K562 (cell line): ENCODE measurements around the gene ELP5. TPM values are rescaled to one million over a fixed set of nuclear protein-coding genes. Genes with fewer than 3 reads are reported as not detected.
A peak's percentile ranks its signal among the peaks of the same experiment; 100 is the strongest.

Experiments
- ATAC-seq: fragments of 200-7000 bp; cut with Tn5 transposase; 3 replicates; pipeline ENCODE4 v1.9.1; 2020; ENCODE audit warnings: moderate library complexity
- BruUV-seq: library from RNA; stranded (reverse); fragments of 400-500 nt; replicated peaks from 2 replicates; lab custom pipeline; 2021; lab: Mats Ljungman, UMichigan
- CTCF ChIA-PET: fragments of 300-600 bp; formaldehyde crosslinking; extraction: SDS; loops from one replicate; lab custom pipeline; 2021; ENCODE audit warnings: low intra/inter-chr PET ratio; lab: Yijun Ruan, JAX
- POLR2A ChIA-PET: fragments of 300-600, 350-650 bp; sonication (Branson Sonifier 250); formaldehyde crosslinking; extraction: SDS; loops from one replicate; lab custom pipeline; 2021; ENCODE audit warnings: antibody characterized with exemption, inconsistent platforms; lab: Yijun Ruan, JAX
- DNase-seq, 4 experiments: peaks; one replicate each; pipeline versions ENCODE4 v3.0.0 to v3.0.0-alpha.2; 2011 to 2018; ENCODE audit warnings: low spot score in 3 of 4, mixed read lengths in 3 of 4; ENCODE audit errors: extremely low read depth in 1 of 4
- FAIRE-seq: peaks from 2 replicates; lab custom pipeline; 2011; peaks lifted over from hg19 to GRCh38; lab: Jason Lieb, UNC
- H2AFZ ChIP-seq: 2 replicates; pipeline ENCODE4 v1.6.0; 2011; ENCODE audit warnings: low read depth, low read length, control low read depth, inconsistent platforms
- H3K27ac ChIP-seq: fragments of 200-600 bp; 3 replicates; pipeline ENCODE4 v1.8.0; 2011; ENCODE audit warnings: low read depth, mild to moderate bottlenecking, control low read depth, inconsistent platforms, low read length, moderate library complexity, mixed read lengths; ENCODE audit errors: extremely low read depth
- H3K27me3 ChIP-seq, 2 experiments: fragments of 300-600 bp in 1 of 2; 2 replicates in 1 of 2; 3 replicates in 1 of 2; pipeline versions ENCODE4 v1.6.0 to v1.8.0; 2011; ENCODE audit warnings: inconsistent platforms in 2 of 2, low read length in 2 of 2, mild to moderate bottlenecking in 1 of 2, mixed read lengths in 1 of 2, moderate library complexity in 1 of 2; ENCODE audit not compliant: control insufficient read depth in 2 of 2, insufficient read depth in 2 of 2
- H3K36me3 ChIP-seq: fragments of 300-600 bp; 3 replicates; pipeline ENCODE4 v1.8.0; 2011; ENCODE audit warnings: mild to moderate bottlenecking, low read length, inconsistent platforms; ENCODE audit not compliant: control insufficient read depth, insufficient read depth
- H3K4me1 ChIP-seq, 2 experiments: fragments of 200-600 bp in 1 of 2; replicated peaks in 1 of 2; 2 replicates in 1 of 2; 3 replicates in 1 of 2; pipeline versions ENCODE4 v1.5.1 to v1.8.0; 2011; ENCODE audit warnings: inconsistent platforms in 2 of 2, low read length in 2 of 2, mild to moderate bottlenecking in 1 of 2, mixed read lengths in 1 of 2, moderate library complexity in 1 of 2; ENCODE audit not compliant: control insufficient read depth in 2 of 2, insufficient read depth in 2 of 2
- H3K4me2 ChIP-seq: 2 replicates; pipeline ENCODE4 v1.6.1; 2011; ENCODE audit warnings: low read length, control low read depth, inconsistent platforms, mixed read lengths; ENCODE audit not compliant: insufficient read depth
- H3K4me3 ChIP-seq: fragments of 200-600 bp; sonication (generic), shearing (Covaris generic); 2 replicates; pipeline ENCODE4 v1.5.1; 2016; ENCODE audit warnings: control low read depth, inconsistent platforms
- H3K79me2 ChIP-seq: fragments of 200-600 bp; 3 replicates; pipeline ENCODE4 v1.8.0; 2011; ENCODE audit warnings: low read length, inconsistent platforms; ENCODE audit not compliant: control insufficient read depth, insufficient read depth
- H3K9ac ChIP-seq, 2 experiments: 2 replicates each; pipeline versions ENCODE4 v1.6.0 to v1.6.1; 2011; ENCODE audit warnings: low read depth in 2 of 2, low read length in 2 of 2, control low read depth in 1 of 2, inconsistent platforms in 1 of 2, mild to moderate bottlenecking in 1 of 2, mixed read lengths in 1 of 2; ENCODE audit not compliant: insufficient read depth in 1 of 2
- H3K9me1 ChIP-seq: one replicate; pipeline ENCODE4 v1.6.0; 2011; ENCODE audit warnings: inconsistent platforms, mild to moderate bottlenecking, low read length, moderate library complexity; ENCODE audit not compliant: control insufficient read depth, insufficient read depth
- H3K9me3 ChIP-seq: replicated peaks from 2 replicates; pipeline ENCODE4 v1.5.1; 2011; ENCODE audit warnings: low read depth, low read length, inconsistent platforms; ENCODE audit not compliant: control insufficient read depth, insufficient read depth
- H4K20me1 ChIP-seq: replicated peaks from 2 replicates; pipeline ENCODE4 v1.6.1; 2011; ENCODE audit warnings: low read length, inconsistent platforms, mixed read lengths; ENCODE audit not compliant: control insufficient read depth, insufficient read depth
- CHD2 ChIP-seq: IDR thresholded peaks from 2 replicates; pipeline ENCODE4 v1.6.1; 2011; ENCODE audit warnings: low read depth, low read length
- ID3 ChIP-seq, 2 experiments: fragments of 250-450 bp in 1 of 2; fragments of 450-650 bp in 1 of 2; sonication (Bioruptor Pico) in 1 of 2; IDR thresholded peaks; 2 replicates each; pipeline versions ENCODE4 v1.6.1 to v1.8.0; 2016 to 2021; ENCODE audit warnings: mild to moderate bottlenecking in 2 of 2, moderate library complexity in 2 of 2, missing compliant biosample characterization in 1 of 2, missing genetic modification characterization in 1 of 2
- MTA3 ChIP-seq: fragments of 450-650 bp; formaldehyde crosslinking; IDR thresholded peaks from 2 replicates; pipeline ENCODE4 v1.6.1; 2017; ENCODE audit warnings: mild to moderate bottlenecking, borderline replicate concordance
- NFIC ChIP-seq: fragments of 450-650 bp; IDR thresholded peaks from 2 replicates; pipeline ENCODE4 v1.6.1; 2017; ENCODE audit warnings: mild to moderate bottlenecking, inconsistent platforms
- PHF8 ChIP-seq: fragments of 200-600 bp; sonication (generic); IDR thresholded peaks from 2 replicates; pipeline ENCODE4 v1.6.1; 2012; ENCODE audit warnings: mixed run types, mild to moderate bottlenecking, inconsistent platforms, low read length, moderate library complexity, borderline replicate concordance
- TAF7 ChIP-seq: fragments of 450-650 bp; IDR thresholded peaks from 2 replicates; pipeline ENCODE4 v1.6.1; 2016; ENCODE audit warnings: missing genetic modification characterization, missing compliant biosample characterization
- ZNF24 ChIP-seq: fragments of 450-650 bp; IDR thresholded peaks from 2 replicates; pipeline ENCODE4 v1.6.1; 2016
- ZNF263 ChIP-seq: sonication (generic); formaldehyde crosslinking; IDR thresholded peaks from 2 replicates; pipeline ENCODE4 v1.8.0; 2022; ENCODE audit warnings: mild to moderate bottlenecking, missing genetic modification reagents, borderline replicate concordance
- WGBS: fragments of 100-300 bp; shearing (Covaris generic); methylation state at CpG from one replicate; pipeline ENCODE4 v1.1.6; 2016; ENCODE audit warnings: low coverage, mixed read lengths; ENCODE audit not compliant: insufficient coverage; ENCODE audit errors: missing lambda C conversion rate; 5-methylcytosine and 5-hydroxymethylcytosine counted together
- in situ Hi-C: fragments of 300-500 bp; cut with MboI; formaldehyde crosslinking; loops from 4 replicates; pipeline ENCODE4 v1.15.0; 2018; ENCODE audit warnings: inconsistent platforms, mixed read lengths
- intact Hi-C: fragments of 100-400 bp; cut with micrococcal nuclease; formaldehyde crosslinking; loops from 2 replicates; pipeline ENCODE4 v1.14.2; 2022
- polyA plus RNA-seq, 8 experiments: library from polyadenylated mRNA; depleted of rRNA in 4 of 8; stranded (reverse) in 5 of 8; unstranded in 3 of 8; fragments of >200 nt; fragmentation: Nextera tagmentation in 2 of 8; fragmentation: Illumina TruSeq in 1 of 8; extraction: Ambion mirVana in 2 of 8; extraction: Trizol in 1 of 8; gene quantifications; 2 replicates each; pipeline versions ENCODE4 v1.2.1 to v1.2.3, GENCODE V29; 2011 to 2014; ENCODE audit warnings: inconsistent platforms in 1 of 8, missing spikeins in 1 of 8
- total RNA-seq, 7 experiments: library from RNA; depleted of rRNA in 6 of 7; stranded (reverse); fragments of >200 nt in 6 of 7; fragmentation: Illumina TruSeq in 2 of 7; extraction: Trizol in 2 of 7; gene quantifications; 2 replicates each; pipeline versions ENCODE4 v1.2.1 to v1.2.3, GENCODE V29; 2011 to 2021; ENCODE audit warnings: low replicate concordance in 1 of 7
- TF ChIP-seq, protein P1 (sequence below), 2 experiments: fragments of 450-650 bp in 1 of 2; sonication (generic) in 1 of 2; formaldehyde crosslinking in 1 of 2; IDR thresholded peaks; 2 replicates each; pipeline versions ENCODE4 v1.7.1 to v1.9.0; 2016 to 2022; ENCODE audit warnings: inconsistent platforms in 1 of 2, mild to moderate bottlenecking in 1 of 2, missing genetic modification reagents in 1 of 2

Gene ELP5
- total and polyA plus RNA-seq, 9 of the 15 experiments (the other 6 are each of a cell fraction or from before 2014, with no cell fraction given) = 25.7 to 77.9 (median 52.9) TPM

DNA sequence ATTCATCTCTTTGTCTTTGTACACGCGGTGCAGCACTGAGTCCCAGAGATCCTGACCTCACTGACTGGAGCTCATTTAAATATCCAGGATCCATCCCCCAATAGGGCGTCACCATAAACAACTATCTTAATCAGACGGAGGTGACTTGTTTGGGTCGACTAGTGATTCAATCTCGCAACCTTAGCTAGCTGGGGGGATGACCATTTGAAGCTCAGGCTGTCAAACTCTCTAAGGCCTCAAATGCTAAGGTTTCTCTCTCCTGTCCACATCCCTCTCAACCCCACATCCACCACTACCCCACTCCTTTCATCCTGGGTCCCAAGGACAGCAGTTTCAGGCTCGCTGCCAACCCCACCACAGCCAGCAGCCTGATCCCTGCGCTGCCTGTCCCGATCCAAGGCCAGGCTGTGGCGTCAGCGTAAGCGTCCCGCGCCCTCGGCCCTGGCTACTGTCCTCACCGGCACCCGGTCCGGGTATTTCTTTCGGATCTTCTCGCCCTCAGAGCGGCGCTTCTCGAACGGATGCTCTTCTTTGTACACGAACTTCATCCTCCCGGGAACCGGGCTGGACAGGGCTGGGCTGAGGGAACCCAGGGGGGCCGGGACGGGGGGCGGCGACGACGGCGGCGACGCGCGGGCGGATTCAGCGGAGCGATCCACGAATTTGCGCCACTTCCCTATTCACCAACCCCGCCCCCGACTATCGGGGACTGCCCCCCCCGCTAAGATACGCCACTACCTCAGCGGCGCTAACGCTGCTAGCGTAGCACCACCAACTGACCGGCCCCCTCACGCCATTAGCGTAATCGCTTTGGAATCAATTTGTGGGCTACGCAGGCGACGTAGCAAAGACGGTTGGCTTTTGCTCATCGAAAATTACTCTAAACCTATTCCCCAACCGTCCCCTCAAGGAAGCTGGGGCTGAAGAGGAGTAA is 10.0 kb upstream of the ELP5 start, which contains the start of gene GABARAP:
GABARAP (minus strand) TSS at position 667 of the 934 bp plus-strand sequence; CDS start at position 548, 119 bp downstream.
- WGBS = 0% methylated on average over 36 of the region's 62 CpGs
- ChIA-PET POLR2A (interaction anchor here (0.6 to 3.6 kb wide), 12 partner anchors 8 to 444 kb away, joined by 3 to 16 read pairs (median 4); partner anchors contain the start of genes ACADVL, CTDNEP1, DLG4 and DVL2), CTCF (no interaction called here)
- Histone ChIP-seq H3K36me3 (peaks cover 52% of the 10 kb centered on the region), H3K27me3 (no peaks in the 10 kb centered on the region), H3K9me3 (no peaks in the 10 kb centered on the region), H3K9me1 (no peaks in the 10 kb centered on the region), H3K4me3 (peak within 1 kb of the TSS; percentile 68), H3K4me1 (peaks cover 21 to 27% of the 10 kb centered on the region in 2 experiments; a peak in 4 of 5 replicates), H3K27ac (peak within 1 kb of the TSS; percentile 98), H3K4me2 (peak within 1 kb of the TSS; percentile 90), H2AFZ (peak within 1 kb of the TSS; percentile 91), H3K9ac (peak within 1 kb of the TSS; percentile 80 to 97), H3K79me2 (peaks cover 49% of the 10 kb centered on the region), H4K20me1 (0 out of 2 replicates have a peak, but pooled peaks cover 5% of the 10 kb centered on the region)
- ATAC-seq (peak; percentile 17), DNase-seq (peak; percentile 66 to 92 (median 76)), FAIRE-seq (peak; percentile 86)
- in situ Hi-C loops (no loop called here), intact Hi-C loops (no loop called here)
- no TSS peak for BruUV-seq
- TF ChIP-seq CHD2 (peak; percentile 16; the same call in 1 of the 2 replicates), ZNF263 (CRISPR knock-in tag) (0 out of 2 replicates have a peak, but pooled peaks have one; percentile 35), PHF8 (peak; percentile 59; the same call in 1 of the 2 replicates), TAF7 (tag) (0 out of 2 replicates have a peak, but pooled peaks have one; percentile 47), ZNF24 (peak; percentile 99), MTA3 (peak; percentile 74; the same call in 1 of the 2 replicates), NFIC (peak; percentile 78), ID3 (CRISPR knock-in tag; IDR thresholded peaks at IDR 0.05) (no peak), ID3 (tag; IDR thresholded peaks at IDR 0.05) (no peak)
- TF ChIP-seq, protein P1, sequence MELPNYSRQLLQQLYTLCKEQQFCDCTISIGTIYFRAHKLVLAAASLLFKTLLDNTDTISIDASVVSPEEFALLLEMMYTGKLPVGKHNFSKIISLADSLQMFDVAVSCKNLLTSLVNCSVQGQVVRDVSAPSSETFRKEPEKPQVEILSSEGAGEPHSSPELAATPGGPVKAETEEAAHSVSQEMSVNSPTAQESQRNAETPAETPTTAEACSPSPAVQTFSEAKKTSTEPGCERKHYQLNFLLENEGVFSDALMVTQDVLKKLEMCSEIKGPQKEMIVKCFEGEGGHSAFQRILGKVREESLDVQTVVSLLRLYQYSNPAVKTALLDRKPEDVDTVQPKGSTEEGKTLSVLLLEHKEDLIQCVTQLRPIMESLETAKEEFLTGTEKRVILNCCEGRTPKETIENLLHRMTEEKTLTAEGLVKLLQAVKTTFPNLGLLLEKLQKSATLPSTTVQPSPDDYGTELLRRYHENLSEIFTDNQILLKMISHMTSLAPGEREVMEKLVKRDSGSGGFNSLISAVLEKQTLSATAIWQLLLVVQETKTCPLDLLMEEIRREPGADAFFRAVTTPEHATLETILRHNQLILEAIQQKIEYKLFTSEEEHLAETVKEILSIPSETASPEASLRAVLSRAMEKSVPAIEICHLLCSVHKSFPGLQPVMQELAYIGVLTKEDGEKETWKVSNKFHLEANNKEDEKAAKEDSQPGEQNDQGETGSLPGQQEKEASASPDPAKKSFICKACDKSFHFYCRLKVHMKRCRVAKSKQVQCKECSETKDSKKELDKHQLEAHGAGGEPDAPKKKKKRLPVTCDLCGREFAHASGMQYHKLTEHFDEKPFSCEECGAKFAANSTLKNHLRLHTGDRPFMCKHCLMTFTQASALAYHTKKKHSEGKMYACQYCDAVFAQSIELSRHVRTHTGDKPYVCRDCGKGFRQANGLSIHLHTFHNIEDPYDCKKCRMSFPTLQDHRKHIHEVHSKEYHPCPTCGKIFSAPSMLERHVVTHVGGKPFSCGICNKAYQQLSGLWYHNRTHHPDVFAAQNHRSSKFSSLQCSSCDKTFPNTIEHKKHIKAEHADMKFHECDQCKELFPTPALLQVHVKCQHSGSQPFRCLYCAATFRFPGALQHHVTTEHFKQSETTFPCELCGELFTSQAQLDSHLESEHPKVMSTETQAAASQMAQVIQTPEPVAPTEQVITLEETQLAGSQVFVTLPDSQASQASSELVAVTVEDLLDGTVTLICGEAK (IDR thresholded peaks at IDR 0.05) = 0 out of 2 replicates have a peak, but pooled peaks have one; percentile 17
- TF ChIP-seq, protein P1 (CRISPR knock-in tag; IDR thresholded peaks at IDR 0.05) = no peak
